ENCODE measurements around the gene MDGA2.

DNA sequence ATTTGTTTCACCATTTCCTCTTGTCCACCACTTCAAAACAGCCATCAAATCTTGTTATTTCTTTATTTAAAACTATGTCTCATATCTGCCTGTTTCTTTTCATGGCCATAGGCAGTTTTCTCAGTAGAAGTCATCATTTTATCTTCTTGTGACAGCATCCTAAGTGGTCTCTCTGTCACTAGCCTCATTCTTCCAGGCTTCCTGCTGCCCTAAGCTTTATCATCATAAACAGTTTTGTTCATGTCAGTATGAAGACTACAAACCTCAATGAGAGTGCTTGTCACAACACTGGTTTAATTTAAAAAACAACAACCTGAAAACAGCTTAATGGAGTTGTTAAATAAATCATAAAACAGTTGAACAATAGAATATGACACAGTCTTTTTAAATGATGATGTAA, 636.1 kb downstream of the MDGA2 start:
- TF ChIP-seq POLR2A (IDR thresholded peaks at IDR 0.05; ENCODE audit: low read depth, low read length) = no peak
- no peak for TF ChIP-seq POLR2AphosphoS5 (IDR thresholded peaks at IDR 0.05; ENCODE audit: low read depth, low read length)
